ENCODE results near the gene NPR1.

GRCh38 chr1:153728305-153729066, 50.0 kb downstream of the NPR1 start:
- TF ChIP-seq GATA2 (IDR thresholded peaks at IDR 0.05; ENCODE audit: low read depth, low read length) (no peak), GATA3 (IDR thresholded peaks at IDR 0.05; ENCODE audit: low read depth, low read length) (no peak)

Measured in SH-SY5Y (cell line).